Natural killer cell (primary cell): ENCODE results near the gene WDR41. TPM values are rescaled to one million over a fixed set of nuclear protein-coding genes. Genes with fewer than 3 reads are reported as not detected.

ENCODE experiments used
- ATAC-seq, 3 donors: fragments of 150-1000 bp in 2 of 3; fragments of 200-7000 bp in 1 of 3; cut with Tn5 transposase; 1 replicate in 1 of 3; 2 replicates in 2 of 3; pipeline ENCODE4 v1.10.0; 2021; ENCODE audit warnings: mild to moderate bottlenecking in 2 of 3, moderate library complexity in 2 of 3
- DNase-seq, 2 donors: peaks; one replicate each; pipeline versions ENCODE4 v3.0.0 to v3.0.0-alpha.2; 2013 to 2021; ENCODE audit warnings: mixed read lengths in 1 of 2
- H3K27ac ChIP-seq: one replicate; pipeline ENCODE4 v1.5.1; 2013; ENCODE audit warnings: mild to moderate bottlenecking, low read length
- H3K27me3 ChIP-seq: one replicate; pipeline ENCODE4 v1.6.1; 2013; ENCODE audit warnings: low read length; ENCODE audit not compliant: control insufficient read depth, insufficient read depth
- H3K36me3 ChIP-seq: one replicate; pipeline ENCODE4 v1.6.1; 2013; ENCODE audit warnings: low read length; ENCODE audit not compliant: control insufficient read depth, insufficient read depth
- H3K4me1 ChIP-seq: one replicate; pipeline ENCODE4 v1.6.1; 2013; ENCODE audit warnings: low read length; ENCODE audit not compliant: control insufficient read depth, insufficient read depth
- H3K4me3 ChIP-seq: one replicate; pipeline ENCODE4 v1.5.1; 2013; ENCODE audit warnings: low read length
- H3K9me3 ChIP-seq: one replicate; pipeline ENCODE4 v1.6.1; 2013; ENCODE audit warnings: low read length; ENCODE audit not compliant: control insufficient read depth, insufficient read depth
- H3K27ac Mint-ChIP-seq, 2 donors: one replicate each; pipeline ENCODE4 v1.8.0; 2022; ENCODE audit warnings: mild to moderate bottlenecking in 2 of 2, mixed read lengths in 2 of 2, moderate library complexity in 1 of 2
- H3K27me3 Mint-ChIP-seq, 2 donors: one replicate each; pipeline ENCODE4 v1.8.0; 2022; ENCODE audit warnings: low read depth in 2 of 2, mixed read lengths in 2 of 2
- H3K36me3 Mint-ChIP-seq: one replicate; pipeline ENCODE4 v1.8.0; 2022; ENCODE audit warnings: mixed read lengths
- H3K4me1 Mint-ChIP-seq, 2 donors: one replicate each; pipeline ENCODE4 v1.8.0; 2022; ENCODE audit warnings: mixed read lengths in 2 of 2
- H3K4me3 Mint-ChIP-seq: one replicate; pipeline ENCODE4 v1.8.0; 2022; ENCODE audit warnings: mild to moderate bottlenecking, moderate library complexity, mixed read lengths
- H3K9me3 Mint-ChIP-seq, 2 donors: one replicate each; pipeline ENCODE4 v1.8.0; 2022; ENCODE audit warnings: mixed read lengths in 2 of 2
- WGBS: methylation state at CpG from one replicate; pipeline ENCODE4 v1.1.7; 2013; ENCODE audit warnings: missing lambda C conversion rate; ENCODE audit not compliant: insufficient coverage; 5-methylcytosine and 5-hydroxymethylcytosine counted together
- intact Hi-C: fragments of 100-400 bp; cut with micrococcal nuclease; formaldehyde crosslinking; loops from one replicate; pipeline ENCODE4 v1.14.2; 2022
- total RNA-seq, 4 donors: library from RNA; stranded (reverse); fragments of 120-200 nt in 1 of 4; gene quantifications; one replicate each; pipeline versions ENCODE4 v1.2.3 to v1.2.4, GENCODE V29; 2013 to 2022
- TF ChIP-seq, protein P1 (sequence below): fragments of 200-600 bp; IDR thresholded peaks from one replicate; pipeline ENCODE4 v1.8.0; 2022; ENCODE audit warnings: antibody characterized with exemption

Gene WDR41
- total RNA-seq, 3 donors from 2014 or later (not counting 1 experiment from before 2014, with no cell fraction given), result 20.7 to 25.5 (median 24.9) TPM

DNA sequence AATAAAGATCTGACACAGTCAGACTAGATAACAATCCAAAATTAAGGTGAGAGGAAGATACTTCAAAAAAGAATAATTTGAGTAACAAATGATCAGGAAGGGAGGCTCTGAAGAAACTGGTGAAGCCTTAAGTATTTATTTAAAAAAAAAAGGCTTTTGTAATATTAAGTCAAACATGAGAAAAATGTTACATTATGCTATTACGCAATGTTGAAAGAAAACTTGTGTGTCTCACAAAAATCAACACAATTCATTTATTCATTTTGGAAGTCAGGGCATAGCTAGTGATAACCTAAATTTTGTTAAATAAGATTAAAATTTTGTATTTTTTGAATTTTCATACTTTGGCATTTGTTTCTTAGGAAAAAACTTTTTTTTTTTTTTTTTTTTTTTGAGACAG, 28.2 kb downstream of the WDR41 start:
- Histone ChIP-seq H3K36me3 (peaks cover 8% of the 10 kb centered on the region), H3K4me1 (no peaks in the 10 kb centered on the region), H3K27ac (no peak overlapping the region), H3K9me3 (no peaks in the 10 kb centered on the region), H3K4me3 (no peak overlapping the region), H3K27me3 (no peaks in the 10 kb centered on the region)
- no peaks in the 10 kb centered on the region for H3K9me3 Mint-ChIP-seq
- no CpG with 5 or more reads among the region's 1 CpG for WGBS
- peaks cover 12% of the 10 kb centered on the region in 2 donors for H3K4me1 Mint-ChIP-seq
- intact Hi-C loops, result no loop called here
- DNase-seq (no peak), ATAC-seq (no peak)
- H3K36me3 Mint-ChIP-seq, result no peaks in the 10 kb centered on the region
- no peaks in the 10 kb centered on the region for H3K27me3 Mint-ChIP-seq
- H3K27ac Mint-ChIP-seq, result no peak overlapping the region
- no peak overlapping the region for H3K4me3 Mint-ChIP-seq
- TF ChIP-seq, protein P1, sequence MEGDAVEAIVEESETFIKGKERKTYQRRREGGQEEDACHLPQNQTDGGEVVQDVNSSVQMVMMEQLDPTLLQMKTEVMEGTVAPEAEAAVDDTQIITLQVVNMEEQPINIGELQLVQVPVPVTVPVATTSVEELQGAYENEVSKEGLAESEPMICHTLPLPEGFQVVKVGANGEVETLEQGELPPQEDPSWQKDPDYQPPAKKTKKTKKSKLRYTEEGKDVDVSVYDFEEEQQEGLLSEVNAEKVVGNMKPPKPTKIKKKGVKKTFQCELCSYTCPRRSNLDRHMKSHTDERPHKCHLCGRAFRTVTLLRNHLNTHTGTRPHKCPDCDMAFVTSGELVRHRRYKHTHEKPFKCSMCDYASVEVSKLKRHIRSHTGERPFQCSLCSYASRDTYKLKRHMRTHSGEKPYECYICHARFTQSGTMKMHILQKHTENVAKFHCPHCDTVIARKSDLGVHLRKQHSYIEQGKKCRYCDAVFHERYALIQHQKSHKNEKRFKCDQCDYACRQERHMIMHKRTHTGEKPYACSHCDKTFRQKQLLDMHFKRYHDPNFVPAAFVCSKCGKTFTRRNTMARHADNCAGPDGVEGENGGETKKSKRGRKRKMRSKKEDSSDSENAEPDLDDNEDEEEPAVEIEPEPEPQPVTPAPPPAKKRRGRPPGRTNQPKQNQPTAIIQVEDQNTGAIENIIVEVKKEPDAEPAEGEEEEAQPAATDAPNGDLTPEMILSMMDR, result no peak

DNA sequence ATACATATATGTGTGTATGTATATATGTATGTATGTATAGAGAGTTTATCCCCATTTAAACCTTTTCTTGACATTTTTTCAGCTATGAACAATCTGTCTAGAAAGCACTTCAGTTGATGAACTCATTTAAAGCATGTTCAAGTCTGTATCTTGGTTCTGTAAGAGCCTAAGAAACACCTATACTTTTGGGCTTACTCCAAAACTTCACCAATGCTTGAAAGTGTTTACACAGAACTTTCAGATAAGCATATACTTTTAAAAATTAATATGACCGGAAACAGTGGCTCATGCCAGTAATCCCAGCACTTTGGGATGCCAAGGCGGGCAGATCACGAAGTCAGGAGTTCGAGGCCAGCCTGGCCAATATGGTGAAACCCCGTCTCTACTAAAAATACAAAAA, 30.8 kb downstream of the WDR41 start:
- intact Hi-C loops, result no loop called here
- H3K27ac ChIP-seq, result no peak overlapping the region
- DNase-seq (no peak), ATAC-seq (no peak)
- no peaks in the 10 kb centered on the region for H3K27me3 ChIP-seq
- H3K4me3 ChIP-seq, result no peak overlapping the region
- H3K36me3 Mint-ChIP-seq, result no peaks in the 10 kb centered on the region
- H3K27ac Mint-ChIP-seq, result no peak overlapping the region
- WGBS, result 98% methylated on average over 5 of the region's 5 CpGs
- H3K4me1 ChIP-seq, result no peaks in the 10 kb centered on the region
- H3K27me3 Mint-ChIP-seq, result no peaks in the 10 kb centered on the region
- H3K9me3 Mint-ChIP-seq, result no peaks in the 10 kb centered on the region
- H3K4me1 Mint-ChIP-seq, result peaks cover 6 to 9% of the 10 kb centered on the region in 2 donors
- peaks cover 14% of the 10 kb centered on the region for H3K36me3 ChIP-seq
- H3K4me3 Mint-ChIP-seq, result no peak overlapping the region
- H3K9me3 ChIP-seq, result no peaks in the 10 kb centered on the region
- TF ChIP-seq, protein P1, result no peak

DNA sequence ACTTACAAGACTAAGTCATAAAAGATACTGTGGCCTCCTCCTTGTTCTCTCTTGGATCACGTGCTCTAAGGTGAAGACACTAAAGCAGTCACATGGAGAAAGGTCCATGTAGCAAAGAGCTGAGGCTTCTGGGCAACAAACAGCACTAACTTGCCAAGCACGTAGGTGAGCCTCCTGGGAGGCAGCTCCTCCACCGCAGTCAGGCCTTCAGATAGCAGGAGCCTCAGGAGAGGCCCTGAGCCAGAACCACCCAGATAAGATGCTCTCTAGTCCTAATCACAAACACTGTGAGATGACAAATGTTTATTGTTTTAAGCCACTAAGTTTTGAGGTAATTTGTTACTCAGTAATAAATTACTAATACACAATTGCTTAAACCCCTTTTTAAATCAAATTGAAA, 38.0 kb downstream of the WDR41 start:
- intact Hi-C loops, result no loop called here
- Histone ChIP-seq H3K9me3 (no peaks in the 10 kb centered on the region), H3K27ac (no peak overlapping the region), H3K4me1 (no peaks in the 10 kb centered on the region), H3K4me3 (no peak overlapping the region), H3K27me3 (no peaks in the 10 kb centered on the region), H3K36me3 (peaks cover 18% of the 10 kb centered on the region)
- no peaks in the 10 kb centered on the region for H3K9me3 Mint-ChIP-seq
- no peaks in the 10 kb centered on the region for H3K36me3 Mint-ChIP-seq
- 97% methylated on average over 3 of the region's 3 CpGs for WGBS
- no peak overlapping the region for H3K4me3 Mint-ChIP-seq
- TF ChIP-seq, protein P1, result no peak
- H3K4me1 Mint-ChIP-seq, result no peaks in the 10 kb centered on the region
- DNase-seq (no peak), ATAC-seq (no peak)
- no peaks in the 10 kb centered on the region for H3K27me3 Mint-ChIP-seq
- no peak overlapping the region for H3K27ac Mint-ChIP-seq

DNA sequence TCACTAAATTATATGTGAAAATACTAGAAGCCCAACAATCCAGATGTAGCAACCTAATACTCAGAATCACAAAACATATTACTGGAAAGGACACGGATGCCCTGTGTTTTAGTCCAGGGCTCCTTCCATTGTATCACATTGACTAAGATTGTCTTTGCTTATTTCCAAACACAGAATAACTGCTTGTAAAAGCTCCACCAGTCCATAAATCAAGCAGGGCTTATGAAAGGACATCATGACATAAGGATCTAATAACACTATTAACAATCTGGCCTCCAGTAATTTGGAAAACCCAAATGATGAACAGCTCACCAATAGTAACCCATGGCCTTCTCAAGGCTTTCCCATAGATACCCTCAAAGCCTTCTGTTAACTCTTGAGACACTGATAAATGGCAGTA, 39.8 kb downstream of the WDR41 start:
- WGBS, result 100% methylated on average over 1 of the region's 1 CpG
- TF ChIP-seq, protein P1, result no peak
- H3K9me3 Mint-ChIP-seq, result peaks cover 2% of the 10 kb centered on the region in 2 donors
- Histone ChIP-seq H3K27me3 (no peaks in the 10 kb centered on the region), H3K9me3 (no peaks in the 10 kb centered on the region), H3K27ac (no peak overlapping the region), H3K4me1 (no peaks in the 10 kb centered on the region), H3K4me3 (no peak overlapping the region), H3K36me3 (peaks cover 28% of the 10 kb centered on the region)
- H3K36me3 Mint-ChIP-seq, result peaks cover 4% of the 10 kb centered on the region
- DNase-seq, result no peak
- ATAC-seq, result no peak
- H3K27me3 Mint-ChIP-seq, result no peaks in the 10 kb centered on the region
- no peak overlapping the region for H3K27ac Mint-ChIP-seq
- no peak overlapping the region for H3K4me3 Mint-ChIP-seq
- intact Hi-C loops, result no loop called here
- H3K4me1 Mint-ChIP-seq, result no peaks in the 10 kb centered on the region
